Measurements from ENCODE around the gene BCO1.
"Not testable (repeated sequence)": the region's sequence is repeated elsewhere in the genome, so short reads cannot be mapped to it uniquely, and the experiment has no call there.

The BCO1 gene

GRCh38 chr16:81216706-81217105 lies 21.8 kb upstream of the BCO1 start:
- DNase-seq (ENCODE audit: low read depth): no peak
- H3K4me3 ChIP-seq (ENCODE audit: low read depth, low read length): no peak overlapping the region
- TF ChIP-seq CTCF (IDR thresholded peaks at IDR 0.05; ENCODE audit: control insufficient read depth, extremely low read depth, insufficient read depth): no peak

GRCh38 chr16:81219151-81219550 lies 19.3 kb upstream of the BCO1 start:
- TF ChIP-seq CTCF (IDR thresholded peaks at IDR 0.05; ENCODE audit: control insufficient read depth, extremely low read depth, insufficient read depth): no peak
- no peak overlapping the region for H3K4me3 ChIP-seq (ENCODE audit: low read depth, low read length)
- DNase-seq (ENCODE audit: low read depth): no peak

GRCh38 chr16:81220349-81220748 lies 18.1 kb upstream of the BCO1 start:
- no peak overlapping the region for H3K4me3 ChIP-seq (ENCODE audit: low read depth, low read length)
- no peak for TF ChIP-seq CTCF (IDR thresholded peaks at IDR 0.05; ENCODE audit: control insufficient read depth, extremely low read depth, insufficient read depth)
- DNase-seq (ENCODE audit: low read depth): no peak

GRCh38 chr16:81221731-81222130 lies 16.8 kb upstream of the BCO1 start:
- DNase-seq (ENCODE audit: low read depth): no peak
- TF ChIP-seq CTCF (IDR thresholded peaks at IDR 0.05; ENCODE audit: control insufficient read depth, extremely low read depth, insufficient read depth): no peak
- no peak overlapping the region for H3K4me3 ChIP-seq (ENCODE audit: low read depth, low read length)

GRCh38 chr16:81224824-81225223 lies 13.7 kb upstream of the BCO1 start:
- H3K4me3 ChIP-seq (ENCODE audit: low read depth, low read length): no peak overlapping the region
- DNase-seq (ENCODE audit: low read depth): no peak
- no peak for TF ChIP-seq CTCF (IDR thresholded peaks at IDR 0.05; ENCODE audit: control insufficient read depth, extremely low read depth, insufficient read depth)

GRCh38 chr16:81225697-81226096 lies 12.8 kb upstream of the BCO1 start:
- not testable (repeated sequence) for DNase-seq (ENCODE audit: low read depth)

GRCh38 chr16:81227785-81228184 lies 10.7 kb upstream of the BCO1 start:
- no peak overlapping the region for H3K4me3 ChIP-seq (ENCODE audit: low read depth, low read length)
- no peak for TF ChIP-seq CTCF (IDR thresholded peaks at IDR 0.05; ENCODE audit: control insufficient read depth, extremely low read depth, insufficient read depth)
- DNase-seq (ENCODE audit: low read depth): no peak

More at GRCh38 chr16:81225697-81226096, 12.8 kb upstream of the BCO1 start:
- not testable (repeated sequence) for H3K4me3 ChIP-seq (ENCODE audit: low read depth, low read length)
